Astrocyte (in vitro differentiated cells and primary cell): ENCODE results near the gene IL5. TPM values are rescaled to one million over a fixed set of nuclear protein-coding genes. Genes with fewer than 3 reads are reported as not detected.
"Not testable (repeated sequence)": the region's sequence is repeated elsewhere in the genome, so short reads cannot be mapped to it uniquely, and the experiment has no call there.

Source experiments
- DNase-seq: peaks from one replicate; pipeline ENCODE4 v3.0.0-alpha.2; 2010; ENCODE audit warnings: low read depth
- FAIRE-seq: peaks from 2 replicates; lab custom pipeline; 2011; peaks lifted over from hg19 to GRCh38; lab: Jason Lieb, UNC
- H2AFZ ChIP-seq: 2 replicates; pipeline ENCODE4 v1.6.0; 2012; ENCODE audit warnings: low read depth, low read length, inconsistent platforms
- H3K27ac ChIP-seq: 2 replicates; pipeline ENCODE4 v1.5.1; 2011; ENCODE audit warnings: low read depth, low read length, inconsistent platforms
- H3K27me3 ChIP-seq: 2 replicates; pipeline ENCODE4 v1.6.0; 2011; ENCODE audit warnings: low read length, inconsistent platforms; ENCODE audit not compliant: insufficient read depth
- H3K36me3 ChIP-seq: 2 replicates; pipeline ENCODE4 v1.5.1; 2011; ENCODE audit warnings: low read length, inconsistent platforms; ENCODE audit not compliant: insufficient read depth
- H3K4me1 ChIP-seq: 2 replicates; pipeline ENCODE4 v1.5.1; 2011; ENCODE audit warnings: low read length, inconsistent platforms; ENCODE audit not compliant: insufficient read depth
- H3K4me2 ChIP-seq: 2 replicates; pipeline ENCODE4 v1.6.0; 2012; ENCODE audit warnings: low read length, inconsistent platforms
- H3K4me3 ChIP-seq: 2 replicates; pipeline ENCODE4 v1.5.1; 2011; ENCODE audit warnings: low read depth, mild to moderate bottlenecking, low read length, inconsistent platforms; ENCODE audit not compliant: insufficient read depth
- H3K79me2 ChIP-seq: 2 replicates; pipeline ENCODE4 v1.6.0; 2012; ENCODE audit warnings: mild to moderate bottlenecking, low read length, inconsistent platforms; ENCODE audit not compliant: insufficient read depth
- H3K9ac ChIP-seq: 2 replicates; pipeline ENCODE4 v1.6.0; 2012; ENCODE audit warnings: mild to moderate bottlenecking, low read length, inconsistent platforms
- H3K9me3 ChIP-seq: 2 replicates; pipeline ENCODE4 v1.5.1; 2012; ENCODE audit warnings: low read depth, mild to moderate bottlenecking, low read length, inconsistent platforms; ENCODE audit not compliant: insufficient read depth
- H4K20me1 ChIP-seq: 2 replicates; pipeline ENCODE4 v1.6.0; 2012; ENCODE audit warnings: low read length, inconsistent platforms; ENCODE audit not compliant: insufficient read depth
- H3K27ac Mint-ChIP-seq: one replicate; pipeline ENCODE4 v1.8.0; 2021; ENCODE audit warnings: mild to moderate bottlenecking, mixed read lengths; ENCODE audit not compliant: unreplicated experiment
- H3K27me3 Mint-ChIP-seq: one replicate; pipeline ENCODE4 v1.8.0; 2021; ENCODE audit warnings: low read depth, mixed read lengths; ENCODE audit not compliant: unreplicated experiment
- H3K36me3 Mint-ChIP-seq: one replicate; pipeline ENCODE4 v1.8.0; 2021; ENCODE audit warnings: low read depth, mixed read lengths; ENCODE audit not compliant: unreplicated experiment
- H3K4me1 Mint-ChIP-seq: one replicate; pipeline ENCODE4 v1.8.0; 2021; ENCODE audit warnings: low read depth, mixed read lengths; ENCODE audit not compliant: unreplicated experiment
- H3K4me3 Mint-ChIP-seq: one replicate; pipeline ENCODE4 v1.8.0; 2021; ENCODE audit warnings: mild to moderate bottlenecking, moderate library complexity, mixed read lengths; ENCODE audit not compliant: unreplicated experiment
- H3K9me3 Mint-ChIP-seq: one replicate; pipeline ENCODE4 v1.8.0; 2021; ENCODE audit warnings: mild to moderate bottlenecking, mixed read lengths; ENCODE audit not compliant: unreplicated experiment
- EZH2 ChIP-seq: IDR thresholded peaks from 2 replicates; pipeline ENCODE4 v1.6.1; 2012; ENCODE audit warnings: mild to moderate bottlenecking, low read length, inconsistent platforms; ENCODE audit not compliant: insufficient read depth
- total RNA-seq: library from RNA; stranded (reverse); gene quantifications from 2 replicates; pipeline ENCODE4 v1.2.1, GENCODE V29; 2021
- TF ChIP-seq, protein P1 (sequence below): IDR thresholded peaks from 2 replicates; pipeline ENCODE4 v1.5.1; 2011; ENCODE audit warnings: low read depth, mild to moderate bottlenecking, inconsistent platforms, low read length, moderate library complexity; ENCODE audit not compliant: insufficient read depth

Gene IL5
- total RNA-seq, 1 donor from 2014 or later: not detected

GRCh38 chr5:132589467-132589866 is 46.1 kb upstream of the IL5 start:
- peaks cover 4% of the 10 kb centered on the region for H3K4me1 Mint-ChIP-seq
- H3K79me2 ChIP-seq: no peaks in the 10 kb centered on the region
- H3K27me3 ChIP-seq: no peaks in the 10 kb centered on the region
- peaks cover 10% of the 10 kb centered on the region for H3K36me3 ChIP-seq
- H3K4me1 ChIP-seq: no peaks in the 10 kb centered on the region
- FAIRE-seq (no peak), DNase-seq (no peak)
- no peaks in the 10 kb centered on the region for H4K20me1 ChIP-seq
- H3K36me3 Mint-ChIP-seq: peaks cover 4% of the 10 kb centered on the region
- no peak overlapping the region for H3K27ac ChIP-seq
- H3K9ac ChIP-seq: no peak overlapping the region
- no peak overlapping the region for H3K27ac Mint-ChIP-seq
- no peak overlapping the region for H3K4me3 Mint-ChIP-seq
- H3K27me3 Mint-ChIP-seq: no peaks in the 10 kb centered on the region
- H2AFZ ChIP-seq: no peak overlapping the region
- H3K9me3 ChIP-seq: no peaks in the 10 kb centered on the region
- no peak overlapping the region for H3K4me3 ChIP-seq
- H3K9me3 Mint-ChIP-seq: no peaks in the 10 kb centered on the region
- H3K4me2 ChIP-seq: no peak overlapping the region
- no peak for TF ChIP-seq EZH2
- TF ChIP-seq, protein P1, sequence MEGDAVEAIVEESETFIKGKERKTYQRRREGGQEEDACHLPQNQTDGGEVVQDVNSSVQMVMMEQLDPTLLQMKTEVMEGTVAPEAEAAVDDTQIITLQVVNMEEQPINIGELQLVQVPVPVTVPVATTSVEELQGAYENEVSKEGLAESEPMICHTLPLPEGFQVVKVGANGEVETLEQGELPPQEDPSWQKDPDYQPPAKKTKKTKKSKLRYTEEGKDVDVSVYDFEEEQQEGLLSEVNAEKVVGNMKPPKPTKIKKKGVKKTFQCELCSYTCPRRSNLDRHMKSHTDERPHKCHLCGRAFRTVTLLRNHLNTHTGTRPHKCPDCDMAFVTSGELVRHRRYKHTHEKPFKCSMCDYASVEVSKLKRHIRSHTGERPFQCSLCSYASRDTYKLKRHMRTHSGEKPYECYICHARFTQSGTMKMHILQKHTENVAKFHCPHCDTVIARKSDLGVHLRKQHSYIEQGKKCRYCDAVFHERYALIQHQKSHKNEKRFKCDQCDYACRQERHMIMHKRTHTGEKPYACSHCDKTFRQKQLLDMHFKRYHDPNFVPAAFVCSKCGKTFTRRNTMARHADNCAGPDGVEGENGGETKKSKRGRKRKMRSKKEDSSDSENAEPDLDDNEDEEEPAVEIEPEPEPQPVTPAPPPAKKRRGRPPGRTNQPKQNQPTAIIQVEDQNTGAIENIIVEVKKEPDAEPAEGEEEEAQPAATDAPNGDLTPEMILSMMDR: no peak

DNA sequence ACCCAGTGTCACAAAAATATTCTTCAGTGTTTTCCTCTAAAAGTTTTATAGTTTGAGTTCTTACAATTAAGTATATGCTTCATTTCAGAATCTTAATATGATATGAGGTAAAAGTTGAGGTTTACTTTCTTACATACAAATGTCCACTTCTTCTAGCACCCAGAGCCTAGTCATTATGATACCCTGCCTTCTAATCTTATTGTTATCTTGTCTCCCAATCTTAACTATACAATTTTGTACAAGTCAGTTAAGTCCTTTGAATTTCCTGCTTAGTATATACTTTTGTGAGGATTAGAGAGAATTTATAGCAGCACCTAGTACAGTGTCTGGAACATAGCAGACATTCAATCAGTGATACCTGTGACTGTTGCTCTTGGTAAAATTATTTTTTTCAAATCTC is 42.7 kb upstream of the IL5 start:
- FAIRE-seq (no peak), DNase-seq (no peak)
- Mint-ChIP-seq H3K27me3 (no peaks in the 10 kb centered on the region), H3K9me3 (no peaks in the 10 kb centered on the region), H3K4me3 (no peak overlapping the region), H3K36me3 (peaks cover 7% of the 10 kb centered on the region), H3K27ac (no peak overlapping the region), H3K4me1 (no peaks in the 10 kb centered on the region)
- Histone ChIP-seq H3K9ac (no peak overlapping the region), H3K27ac (no peak overlapping the region), H3K79me2 (no peaks in the 10 kb centered on the region), H3K4me3 (no peak overlapping the region), H2AFZ (no peak overlapping the region), H3K4me1 (no peaks in the 10 kb centered on the region), H4K20me1 (no peaks in the 10 kb centered on the region), H3K4me2 (no peak overlapping the region), H3K27me3 (no peaks in the 10 kb centered on the region), H3K9me3 (no peaks in the 10 kb centered on the region), H3K36me3 (peaks cover 8% of the 10 kb centered on the region)
- TF ChIP-seq, protein P1: no peak
- TF ChIP-seq EZH2: no peak

- not testable (repeated sequence) for FAIRE-seq, H3K36me3 Mint-ChIP-seq, H3K4me1 Mint-ChIP-seq, H3K4me3 Mint-ChIP-seq, H3K4me2 ChIP-seq, H3K27ac ChIP-seq, H3K9ac ChIP-seq, DNase-seq, H4K20me1 ChIP-seq, H3K27me3 ChIP-seq, H3K27me3 Mint-ChIP-seq, H3K4me1 ChIP-seq, H3K9me3 ChIP-seq, H3K9me3 Mint-ChIP-seq, H3K79me2 ChIP-seq, H3K4me3 ChIP-seq, H2AFZ ChIP-seq, H3K27ac Mint-ChIP-seq
- peaks cover 12% of the 10 kb centered on the region for H3K36me3 ChIP-seq
Observed at GRCh38 chr5:132584560-132584959, 41.2 kb upstream of the IL5 start.
